Coronary artery (tissue), 2 donors: ENCODE measurements around the gene DUSP22.

ENCODE experiments used
- DNase-seq: peaks from one replicate; pipeline ENCODE4 v3.0.0-alpha.2; 2017; ENCODE audit warnings: low spot score
- H3K27ac ChIP-seq, 2 donors: fragments of 200-600 bp; sonication (generic); one replicate each; pipeline ENCODE4 v1.5.1; 2016 to 2019
- H3K4me3 ChIP-seq: fragments of 200-600 bp; sonication (generic); 2 replicates; pipeline ENCODE4 v1.5.1; 2016; ENCODE audit warnings: mild to moderate bottlenecking, moderate library complexity
- CTCF ChIP-seq: fragments of 200-600 bp; sonication (generic); IDR thresholded peaks from one replicate; pipeline ENCODE4 v1.5.1; 2019; ENCODE audit warnings: antibody characterized with exemption

Gene DUSP22

GRCh38 chr6:299104-299980, 7.1 kb downstream of the DUSP22 start:
- Histone ChIP-seq H3K4me3 (no peak overlapping the region), H3K27ac (peak overlapping the region in 1 of 2 donors; percentile 18)
- TF ChIP-seq CTCF, result no peak
- DNase-seq, result peak; percentile 70

GRCh38 chr6:300026-300425, 7.7 kb downstream of the DUSP22 start:
- Histone ChIP-seq H3K27ac (no peak overlapping the region), H3K4me3 (no peak overlapping the region)
- no peak for DNase-seq
- no peak for TF ChIP-seq CTCF

- Histone ChIP-seq H3K4me3 (no peak overlapping the region), H3K27ac (no peak overlapping the region)
- no peak for DNase-seq
- no peak for TF ChIP-seq CTCF
Measured at GRCh38 chr6:300494-301198, 8.4 kb downstream of the DUSP22 start.

- Histone ChIP-seq H3K27ac (no peak overlapping the region), H3K4me3 (no peak overlapping the region)
- DNase-seq, result no peak
- no peak for TF ChIP-seq CTCF
Measured at GRCh38 chr6:301526-301925, 9.2 kb downstream of the DUSP22 start.

GRCh38 chr6:301929-302705, 9.8 kb downstream of the DUSP22 start:
- no peak overlapping the region for H3K27ac ChIP-seq
- H3K4me3 ChIP-seq, result no peak overlapping the region
- TF ChIP-seq CTCF, result no peak
- no peak for DNase-seq

- Histone ChIP-seq H3K27ac (no peak overlapping the region), H3K4me3 (no peak overlapping the region)
- no peak for TF ChIP-seq CTCF
- DNase-seq, result no peak
Measured at GRCh38 chr6:302760-303159, 10.5 kb downstream of the DUSP22 start.
